ENCODE data around the gene MSL3B.
"Not testable (repeated sequence)": the region's sequence is repeated elsewhere in the genome, so short reads cannot be mapped to it uniquely, and the experiment has no call there.

The MSL3B gene

DNA sequence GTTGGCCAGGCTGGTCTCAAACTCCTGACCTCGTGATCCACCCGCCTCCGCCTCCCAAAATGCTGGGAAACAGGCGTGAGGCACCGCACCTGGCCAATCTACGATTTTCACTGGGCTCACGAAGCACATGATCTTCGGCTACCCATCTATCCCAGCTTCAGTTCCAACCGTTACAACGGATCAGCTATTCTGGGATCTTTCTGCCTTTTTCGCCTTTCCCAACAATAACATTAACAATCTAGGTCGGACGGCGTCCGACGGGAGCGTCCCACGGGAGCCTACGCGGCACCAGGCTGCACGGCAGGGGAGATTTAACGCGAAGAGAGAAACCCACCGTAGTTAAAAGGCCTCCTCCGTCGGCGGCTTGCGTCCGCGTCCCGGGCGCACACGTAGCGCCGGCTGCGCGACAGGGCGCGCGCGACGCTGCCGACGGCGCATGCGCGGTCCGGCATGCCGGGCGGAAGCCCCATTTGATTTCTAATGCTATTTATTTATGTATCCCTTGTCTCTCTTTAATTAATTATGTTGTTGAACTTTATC is at the start of gene MSL3B:
MSL3B (minus strand) TSS at position 394 of the 540 bp plus-strand sequence.
- peak; percentile 67 for DNase-seq

DNA sequence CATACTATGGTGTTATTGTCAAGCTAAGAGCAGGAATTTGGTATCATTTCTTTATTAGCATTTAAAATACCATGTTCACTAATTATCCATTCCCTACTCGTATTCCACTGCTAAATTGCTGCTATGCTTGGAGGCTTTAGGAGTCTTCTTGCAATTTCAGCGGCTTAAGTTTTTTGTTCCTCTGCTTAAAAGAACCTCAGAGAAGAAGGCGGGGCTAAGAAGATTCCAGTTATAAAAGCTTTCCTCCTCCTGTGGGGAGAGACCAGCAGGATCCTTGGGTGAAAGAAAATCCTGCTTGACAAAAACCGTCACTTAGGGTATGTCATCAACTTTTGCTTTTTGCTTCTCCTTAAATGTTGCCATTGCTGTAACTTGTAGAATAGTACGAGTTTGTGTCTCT is 48.9 kb upstream of the MSL3B start, which contains the start of gene TRPM8:
TRPM8 (plus strand) TSS at position 258 of the 400 bp plus-strand sequence. CDS start 9,165 bp downstream, outside the sequence.
- DNase-seq = no peak

DNA sequence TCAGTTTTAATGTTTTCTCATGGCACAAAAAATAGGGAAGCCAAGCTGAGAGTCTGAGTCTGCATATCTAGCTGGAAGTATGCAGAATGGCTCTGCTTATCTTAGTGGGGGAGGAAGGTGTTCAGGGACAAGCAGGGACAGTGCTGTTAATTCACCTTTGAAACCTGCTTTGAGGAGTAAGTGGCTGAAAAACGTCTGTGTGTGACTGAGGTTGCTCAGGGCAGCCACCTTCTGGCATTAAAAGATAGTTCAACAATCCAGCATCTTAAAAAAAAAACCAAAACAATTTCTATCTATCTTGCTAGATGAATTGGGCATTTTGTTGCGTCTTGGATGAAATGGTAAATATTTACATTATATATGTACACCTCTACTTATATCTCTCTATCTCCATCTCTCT is 46.9 kb upstream of the MSL3B start:
- DNase-seq = no peak

DNA sequence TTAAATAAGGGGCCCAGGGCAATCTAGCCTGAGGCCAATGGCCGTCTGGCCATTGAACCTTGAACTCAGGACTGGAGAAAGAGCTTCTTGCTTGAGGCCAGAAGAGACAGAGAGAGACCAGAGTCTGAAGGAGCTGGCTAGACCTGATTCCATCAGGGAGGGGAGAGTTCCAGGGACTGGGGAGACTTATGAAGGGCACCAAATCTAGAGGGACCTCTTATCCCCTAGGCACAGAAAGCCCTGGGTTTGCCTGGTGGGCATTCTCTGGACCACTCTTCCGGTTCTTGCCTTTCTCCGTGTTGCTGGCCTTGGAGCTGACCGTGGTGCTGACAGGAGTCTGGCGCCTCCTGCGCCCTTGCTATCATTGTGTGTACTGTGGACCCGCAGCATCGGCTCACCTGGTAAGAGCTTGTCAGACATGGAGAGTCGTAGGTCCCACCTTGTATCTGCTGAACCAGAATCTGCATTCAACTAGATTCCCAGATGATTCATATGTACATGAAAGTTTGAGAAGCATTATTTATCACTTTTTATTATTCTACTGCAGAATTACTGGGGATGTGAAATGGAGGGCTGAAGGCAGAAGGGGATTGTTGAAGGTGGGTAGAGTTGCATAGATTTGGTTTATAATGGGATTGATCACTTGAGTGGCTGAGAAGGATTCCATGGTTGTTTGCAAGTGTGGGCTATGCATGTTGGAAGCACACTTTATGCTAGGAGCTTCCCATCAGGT is 44.7 kb upstream of the MSL3B start:
- DNase-seq = peak; percentile 67

DNA sequence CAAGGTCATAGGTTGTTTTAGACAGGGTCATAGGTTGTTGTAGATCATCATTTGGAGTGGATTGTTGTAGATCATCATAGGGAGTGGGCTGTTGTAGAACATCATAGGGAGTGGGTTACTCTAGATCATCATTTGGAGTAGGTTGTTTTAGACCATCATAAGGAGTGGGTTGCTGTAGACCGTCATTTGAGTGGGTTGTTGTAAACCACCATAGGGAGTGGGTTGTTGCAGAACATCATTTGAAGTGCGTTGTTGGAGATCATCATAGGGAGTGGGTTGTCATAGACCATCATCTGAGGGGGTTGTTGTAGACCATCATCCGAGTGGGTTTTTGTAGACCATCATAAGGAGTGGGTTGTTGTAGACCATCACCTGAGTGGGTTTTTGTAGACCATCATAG is 39.4 kb upstream of the MSL3B start:
- no peak for DNase-seq

DNA sequence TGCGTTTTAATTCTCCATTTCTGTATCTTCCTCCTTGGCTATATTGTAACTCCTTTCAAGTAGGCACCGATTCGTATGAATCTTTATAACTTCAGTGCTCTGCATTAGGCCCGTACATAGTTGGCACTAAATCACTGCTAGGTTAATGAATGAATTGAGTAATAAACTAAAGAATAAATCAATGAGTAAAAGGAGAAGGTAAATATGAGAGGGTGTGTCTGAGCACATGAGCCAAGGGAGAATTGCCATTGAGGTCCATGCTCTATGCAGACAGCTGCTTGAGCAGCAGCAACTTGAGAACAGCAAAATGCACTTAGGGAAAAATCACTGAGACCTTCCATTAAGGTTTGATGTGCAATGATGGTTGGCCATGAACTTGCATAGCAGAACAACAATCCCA is 37.8 kb upstream of the MSL3B start:
- no peak for DNase-seq

DNA sequence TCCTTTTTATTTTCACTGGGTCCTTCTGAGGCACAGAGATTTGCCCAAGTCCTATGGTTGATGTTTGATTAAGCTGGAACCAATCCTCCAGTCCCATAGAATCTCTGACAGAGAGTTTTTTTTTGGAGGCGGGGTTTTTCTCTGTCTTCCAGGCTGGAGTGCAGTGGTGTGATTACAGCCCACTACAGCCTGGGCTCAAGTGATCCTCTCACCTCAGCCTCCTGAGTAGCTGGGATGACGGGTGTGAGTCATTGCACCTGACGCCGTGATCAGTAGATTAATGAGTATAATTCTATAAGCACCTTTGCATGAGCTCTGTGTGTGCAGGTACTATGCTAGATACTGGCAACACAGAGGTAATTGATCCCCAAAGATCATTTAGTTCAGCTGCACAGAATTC is 33.7 kb upstream of the MSL3B start:
- DNase-seq = no peak

DNA sequence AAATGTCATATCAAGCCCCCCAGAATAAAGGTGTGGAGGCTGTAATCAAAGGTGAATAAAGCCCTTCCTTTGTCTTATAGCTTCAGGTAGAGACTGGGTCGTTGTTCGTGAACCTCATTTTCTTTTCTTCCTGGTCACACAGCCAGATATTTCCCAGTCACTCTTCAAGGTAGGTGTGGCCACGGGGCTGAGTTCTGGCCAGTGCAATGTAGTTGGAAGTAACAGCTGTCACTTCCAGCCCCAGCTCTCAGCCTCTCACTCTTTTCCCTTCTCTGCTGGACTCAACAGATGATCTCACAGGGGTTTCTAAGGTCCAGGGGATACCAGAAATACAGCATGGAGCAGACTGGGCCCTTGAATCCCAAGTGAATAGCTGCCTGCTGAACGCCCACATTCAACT is 33.2 kb upstream of the MSL3B start:
- no peak for DNase-seq

DNA sequence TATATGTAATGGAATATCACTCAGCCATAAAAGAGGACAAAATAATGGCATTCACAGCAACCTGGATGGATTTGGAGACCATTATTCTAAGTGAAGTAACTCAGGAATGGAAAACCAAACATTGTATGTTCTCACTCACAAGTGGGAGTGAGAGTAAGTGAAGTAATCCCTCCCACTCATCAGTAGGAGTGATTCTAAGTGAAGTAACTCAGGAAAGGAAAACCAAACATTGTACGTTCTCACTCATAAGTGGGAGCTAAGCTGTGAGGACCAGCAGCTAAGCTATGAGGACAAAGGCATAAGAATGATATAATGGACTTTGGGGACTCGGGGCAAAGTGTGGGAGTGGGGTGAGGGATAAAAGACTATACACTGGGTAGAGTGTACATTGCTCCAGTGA is 28.1 kb upstream of the MSL3B start:
- not testable (repeated sequence) for DNase-seq

DNA sequence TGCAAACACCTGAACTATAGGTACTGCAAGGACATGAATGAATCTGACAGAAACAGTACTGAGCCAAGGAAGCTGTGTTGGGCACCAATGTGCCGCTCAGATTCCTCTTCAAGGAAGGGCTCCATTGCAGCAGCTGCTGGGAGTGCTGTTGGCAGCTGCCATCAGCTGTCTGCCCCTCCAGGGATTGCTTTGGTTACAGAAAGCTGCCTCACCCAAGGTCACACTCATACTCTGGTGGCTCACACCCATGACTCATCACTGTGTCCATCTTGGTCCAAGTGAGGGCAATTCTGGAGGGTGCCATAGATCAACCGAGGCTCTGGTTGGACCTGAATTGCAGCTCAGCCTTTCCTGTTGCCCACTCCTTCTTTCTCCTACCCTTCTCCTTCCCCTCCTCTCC is 24.6 kb upstream of the MSL3B start:
- peak; percentile 55 for DNase-seq

DNA sequence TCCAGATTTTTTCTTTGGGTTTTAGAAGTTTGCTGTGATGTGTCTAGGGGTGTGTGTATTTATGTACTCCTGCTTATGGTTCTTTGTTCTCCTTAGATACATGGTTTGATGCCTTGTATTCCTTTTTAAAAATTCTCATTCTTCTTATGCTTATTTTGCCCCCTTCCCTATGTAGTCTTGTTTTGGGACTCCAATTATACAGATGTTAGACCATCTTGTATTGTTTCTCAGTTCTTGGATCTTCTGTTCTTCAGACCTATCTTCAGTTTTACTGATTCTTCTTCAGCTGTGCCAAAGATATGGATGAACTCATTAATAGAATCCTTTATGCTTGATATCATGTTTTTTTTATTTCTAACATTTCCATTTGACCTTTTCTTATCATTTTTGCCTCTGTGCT is 14.2 kb upstream of the MSL3B start:
- no peak for DNase-seq

DNA sequence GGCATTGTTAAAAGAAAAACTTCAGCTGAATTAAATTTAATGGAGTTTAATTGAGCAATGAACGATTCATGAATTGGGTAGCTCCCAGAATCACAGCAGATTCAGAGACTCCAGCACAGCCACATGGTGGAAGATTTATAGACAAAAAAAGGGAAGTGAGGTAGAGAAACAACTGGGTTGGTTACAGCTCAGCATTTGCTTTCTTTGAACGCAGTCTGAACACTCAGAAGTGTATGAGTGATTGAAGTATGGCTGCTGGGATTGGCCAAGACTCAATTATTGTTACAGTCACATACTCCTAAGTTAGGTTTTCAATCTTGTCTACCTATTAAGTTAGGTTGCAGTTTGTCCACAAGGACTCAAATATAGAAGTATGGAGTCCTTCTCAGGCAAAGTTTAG is 3.9 kb upstream of the MSL3B start:
- not testable (repeated sequence) for DNase-seq

DNA sequence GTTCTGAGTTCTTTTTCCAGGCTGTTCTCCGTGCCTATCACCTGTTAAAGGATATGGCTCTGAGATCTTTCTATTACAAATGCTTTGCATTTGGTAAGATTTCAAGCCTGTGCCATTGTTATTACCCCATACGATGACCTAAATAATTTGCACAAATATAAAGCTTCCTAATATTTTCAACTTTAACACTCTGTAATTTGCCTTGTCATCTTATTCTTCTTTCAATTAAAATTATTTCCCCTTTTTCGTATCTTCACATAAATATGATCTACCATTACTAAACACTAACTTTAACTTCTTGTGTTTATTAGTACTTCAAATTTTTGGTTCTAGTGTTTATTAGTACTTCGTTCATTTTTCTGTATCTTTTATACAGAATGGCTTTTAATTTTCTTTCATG is 3.2 kb upstream of the MSL3B start:
- DNase-seq = no peak

DNA sequence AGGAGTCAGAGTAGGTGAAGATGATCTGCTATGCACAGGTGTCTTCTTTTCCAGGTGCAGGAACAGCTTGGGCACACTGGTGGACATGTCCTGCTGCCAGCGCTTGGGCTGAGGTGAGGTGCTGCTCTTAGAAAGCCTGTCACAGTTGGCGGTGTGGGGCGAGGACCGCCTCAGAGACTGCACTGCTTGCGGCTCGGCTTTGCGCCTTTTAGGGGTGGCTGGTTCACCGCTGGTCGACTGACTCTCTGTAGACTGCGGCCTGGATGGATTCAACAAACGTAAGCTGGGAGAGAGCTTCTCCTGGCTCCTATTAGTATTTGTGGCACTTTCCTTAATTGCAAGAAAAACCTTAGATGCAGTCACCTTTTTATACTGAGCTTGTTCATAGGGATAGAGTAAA is 1.7 kb downstream of the MSL3B start:
- DNase-seq = no peak

DNA sequence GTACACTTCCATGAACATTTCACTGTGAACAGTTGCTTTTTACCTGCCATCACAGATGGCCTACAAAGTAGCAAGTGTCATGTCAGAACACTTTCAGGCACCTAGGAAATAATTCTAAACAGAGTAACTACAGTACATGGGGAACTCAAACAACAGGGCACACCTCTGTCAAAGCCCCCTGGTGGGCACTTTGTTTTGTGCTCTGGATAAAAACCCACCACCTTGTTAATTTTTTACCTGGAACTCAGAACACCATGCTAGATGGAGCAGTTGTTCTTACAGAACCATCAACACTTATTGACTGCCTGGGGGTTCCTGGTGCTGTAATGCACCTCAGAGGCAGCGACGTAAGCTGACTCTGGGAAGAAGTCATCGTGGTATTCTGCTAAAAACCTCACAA is 2.3 kb downstream of the MSL3B start:
- no peak for DNase-seq

DNA sequence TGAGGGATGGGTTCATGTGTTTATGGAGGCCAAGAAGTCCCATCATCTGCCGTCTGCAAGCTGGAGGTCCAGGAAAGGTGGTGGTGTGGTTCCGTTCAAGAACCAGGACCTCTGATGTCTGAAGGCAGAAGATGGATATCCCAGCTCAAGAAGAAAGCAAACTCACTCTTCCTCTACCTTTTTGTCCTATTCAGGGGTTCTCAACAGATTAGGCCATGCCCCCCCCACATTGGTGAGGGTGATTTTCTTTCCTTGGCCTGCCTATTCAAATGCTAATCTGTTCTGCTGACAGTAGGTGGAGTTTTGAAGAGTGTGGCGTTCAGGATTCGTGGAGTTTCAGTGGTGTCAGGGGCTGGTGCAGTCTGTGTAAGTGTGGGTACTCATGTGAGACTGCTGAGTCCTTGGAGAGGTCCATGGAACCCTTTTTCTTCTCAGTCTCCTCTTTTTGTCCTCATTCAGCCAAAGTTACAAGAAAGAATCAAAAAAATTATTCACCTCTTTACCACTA is 5.9 kb downstream of the MSL3B start:
- DNase-seq = no peak

DNA sequence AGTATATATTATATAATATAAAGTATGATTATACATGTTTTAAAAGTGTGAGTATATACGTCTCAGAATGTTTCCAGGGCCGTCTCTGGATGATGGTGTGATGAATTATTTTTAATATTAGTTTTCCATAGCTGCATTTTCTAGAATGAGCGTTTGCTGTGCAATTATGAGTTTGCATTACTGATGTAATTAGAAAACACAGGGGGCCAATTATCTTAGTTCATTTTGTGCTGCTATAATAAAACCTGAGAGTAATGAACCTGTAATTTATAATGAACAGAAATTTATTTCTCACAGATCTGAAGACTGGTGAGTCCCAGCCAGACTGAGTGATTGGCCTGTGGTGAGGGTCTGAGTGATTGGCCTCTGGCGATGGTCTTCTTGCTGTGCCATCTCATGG is 9.9 kb downstream of the MSL3B start:
- DNase-seq = no peak

DNA sequence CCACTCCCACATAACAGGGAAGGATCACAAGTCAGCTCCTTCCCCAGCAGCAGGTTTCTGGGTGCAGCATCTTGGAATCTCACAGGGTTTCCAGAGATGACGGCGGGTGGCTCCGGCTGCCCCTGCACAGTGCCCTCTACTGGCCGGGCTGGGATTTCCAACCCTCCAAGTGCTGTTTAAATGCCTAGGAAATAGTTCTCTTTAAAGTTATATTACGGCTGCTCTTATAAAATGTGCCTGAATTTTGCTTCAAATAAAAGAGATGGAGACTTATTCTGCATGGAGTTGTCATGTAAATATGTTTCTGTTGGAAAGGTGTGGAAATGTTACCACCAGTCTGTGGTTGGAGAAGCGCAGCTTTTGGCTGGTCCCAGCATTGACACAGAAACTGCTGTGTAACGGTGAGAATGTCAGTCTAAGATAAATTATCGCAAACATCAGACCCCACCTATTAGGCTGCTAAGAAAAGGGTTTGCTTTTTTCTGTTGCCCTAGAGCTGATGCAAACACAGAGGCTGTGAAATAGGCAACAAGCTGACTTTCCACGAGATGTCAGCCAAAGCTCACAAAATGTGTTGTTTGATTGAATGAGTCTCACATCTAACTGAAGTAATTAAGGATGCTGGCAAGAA is 10.6 kb downstream of the MSL3B start:
- peak; percentile 7 for DNase-seq

DNA sequence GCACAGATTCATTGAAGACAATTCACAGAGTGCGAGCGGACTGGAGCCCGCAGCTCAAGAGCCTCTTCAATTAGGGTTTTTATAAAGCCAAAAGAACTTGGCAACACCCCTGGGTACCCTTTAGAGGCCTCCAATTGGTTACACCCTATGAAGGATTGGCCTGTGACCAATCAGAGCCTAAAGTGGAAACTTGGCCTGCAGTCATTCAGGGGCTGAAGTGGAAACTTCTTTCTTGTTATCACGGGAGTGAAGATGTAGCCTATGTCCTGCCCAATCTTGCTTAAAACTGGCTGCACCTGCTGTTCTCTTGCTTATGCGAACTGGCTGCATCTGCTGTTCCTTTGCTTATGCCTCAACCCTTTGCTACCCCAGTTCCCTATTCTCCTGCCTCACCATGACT is 12.0 kb downstream of the MSL3B start:
- peak; percentile 37 for DNase-seq

DNA sequence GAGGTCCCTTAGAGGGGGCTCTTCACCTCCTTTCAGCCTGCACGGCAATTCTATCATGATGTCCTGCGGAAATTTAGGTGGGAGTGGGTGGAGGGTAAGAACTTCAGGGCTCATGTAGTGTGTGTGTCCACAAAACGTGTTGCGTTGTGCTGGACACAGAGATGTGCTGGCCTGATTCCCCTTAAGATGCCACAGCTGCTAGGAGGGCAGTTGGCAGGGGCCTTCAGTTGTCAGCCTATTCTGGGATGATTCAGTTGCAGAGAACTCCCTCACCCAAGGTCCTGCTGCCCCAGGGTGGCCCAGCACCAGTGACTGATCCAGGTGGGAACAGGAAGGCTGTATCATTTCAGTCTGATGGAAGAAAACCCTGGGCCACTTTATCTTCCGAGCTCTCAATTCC is 12.8 kb downstream of the MSL3B start:
- peak; percentile 58 for DNase-seq

DNA sequence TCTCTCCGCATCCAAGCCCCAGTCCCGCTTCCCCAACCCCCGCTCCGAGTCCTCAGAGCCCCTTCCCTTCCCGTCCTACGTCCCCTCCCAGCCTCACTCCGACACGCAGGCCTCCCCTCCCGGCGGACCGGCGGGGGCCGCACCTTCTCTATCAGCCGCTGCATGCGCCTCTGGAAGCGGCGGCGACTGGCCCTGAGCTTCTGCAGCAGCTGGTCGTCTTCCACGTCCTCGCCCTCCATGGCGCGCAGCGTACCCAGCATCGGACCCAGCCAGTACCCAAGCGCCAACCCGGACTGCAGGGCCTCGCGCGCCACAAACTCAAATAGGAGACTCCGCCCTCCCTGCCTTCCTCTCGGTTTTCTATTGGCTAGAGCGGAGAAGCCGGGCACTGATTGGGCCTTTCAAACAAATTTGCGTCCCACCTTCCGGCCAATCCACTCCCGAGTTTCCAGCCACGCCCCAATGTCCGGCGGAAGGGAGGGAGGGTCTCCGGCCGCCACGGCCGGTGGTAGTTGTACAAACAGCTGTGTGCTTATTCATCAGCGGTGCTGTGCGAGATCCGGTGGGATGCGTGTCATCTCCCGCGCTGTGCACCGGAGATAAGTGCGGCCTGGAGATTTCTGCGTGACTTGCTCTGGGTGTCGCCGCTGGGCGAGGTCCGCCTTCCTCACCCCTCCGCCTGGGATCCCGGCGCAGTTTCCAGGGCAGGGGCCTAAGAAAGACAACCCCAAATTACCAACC is 13.8 kb downstream of the MSL3B start, which contains the start of gene HJURP:
HJURP (minus strand) TSS at position 295 of the 741 bp plus-strand sequence; CDS start at position 260, 35 bp downstream.
- peak; percentile 98 for DNase-seq

DNA sequence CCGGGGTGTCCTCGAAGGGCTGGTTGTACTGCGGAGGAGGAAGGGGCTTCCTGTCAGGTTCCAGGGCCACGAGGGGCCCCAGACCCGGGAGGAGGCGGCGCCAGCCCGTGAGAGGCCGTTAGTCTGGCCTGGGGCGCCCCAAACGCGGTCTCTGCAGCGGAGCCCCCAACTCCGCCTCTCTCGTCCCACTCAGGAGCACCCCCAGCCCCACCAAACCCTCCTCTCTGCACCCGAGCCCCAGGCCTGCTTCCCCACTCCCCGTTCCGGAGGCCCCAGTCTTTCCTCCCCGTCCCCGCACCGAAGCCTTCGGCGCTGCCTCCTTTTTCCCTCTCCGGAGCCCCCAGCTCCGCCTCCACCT is 14.3 kb downstream of the MSL3B start:
- DNase-seq = no peak

DNA sequence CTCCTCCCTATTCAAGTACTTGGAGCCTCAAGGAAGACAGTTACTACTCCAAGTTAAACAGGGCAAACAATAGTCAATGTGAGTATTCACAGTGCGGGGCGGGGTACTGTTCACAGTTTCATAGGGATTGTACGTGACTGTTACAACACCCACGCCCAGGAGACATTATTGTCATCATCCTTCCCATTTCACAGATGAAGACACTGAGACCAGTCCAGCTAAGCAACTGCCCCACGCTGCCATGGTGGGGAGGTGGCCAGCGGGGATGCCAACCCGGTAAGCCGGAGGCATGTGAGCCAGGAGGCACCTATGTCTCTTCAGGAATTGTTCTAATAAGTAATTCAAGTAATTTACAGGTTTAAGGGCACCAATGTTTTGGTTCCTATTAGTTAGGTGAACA is 14.8 kb downstream of the MSL3B start:
- DNase-seq = no peak
